ENCODE results near the gene LRMDA.

Gene LRMDA

DNA sequence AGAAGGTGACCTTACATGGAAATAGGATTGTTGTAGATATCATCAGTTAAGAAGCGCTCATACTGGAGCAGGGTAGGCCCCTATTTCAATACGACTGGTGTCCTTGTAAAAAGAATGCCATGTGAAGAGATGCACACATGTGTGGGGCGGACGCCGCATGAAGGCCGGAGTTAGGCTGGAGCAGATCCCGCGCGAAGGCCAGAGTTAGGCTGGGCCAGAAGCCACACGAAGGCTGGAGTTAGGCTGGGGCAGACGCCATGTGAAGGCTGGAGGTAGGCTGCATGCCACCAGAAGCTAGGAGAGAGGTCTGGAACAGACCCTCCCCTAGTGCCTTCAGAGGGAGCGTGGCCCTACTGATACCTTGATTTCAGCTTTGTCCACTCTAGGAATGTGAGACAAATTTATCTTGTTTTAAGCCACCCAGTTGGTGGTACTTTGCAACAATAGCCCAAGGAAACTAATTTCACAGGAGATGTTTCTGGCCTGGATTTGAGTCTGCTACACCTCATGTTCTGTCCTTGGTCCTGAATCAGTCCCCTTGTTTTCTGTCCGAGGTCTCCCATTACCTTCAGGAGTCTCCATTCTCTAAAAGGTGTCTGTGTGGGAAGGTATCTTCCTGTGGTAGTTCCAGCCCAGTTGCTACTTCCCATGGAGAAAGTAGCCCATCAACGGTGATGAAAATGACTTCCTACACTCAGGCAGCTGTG lies 585.8 kb downstream of the LRMDA start:
- no peak for DNase-seq

DNA sequence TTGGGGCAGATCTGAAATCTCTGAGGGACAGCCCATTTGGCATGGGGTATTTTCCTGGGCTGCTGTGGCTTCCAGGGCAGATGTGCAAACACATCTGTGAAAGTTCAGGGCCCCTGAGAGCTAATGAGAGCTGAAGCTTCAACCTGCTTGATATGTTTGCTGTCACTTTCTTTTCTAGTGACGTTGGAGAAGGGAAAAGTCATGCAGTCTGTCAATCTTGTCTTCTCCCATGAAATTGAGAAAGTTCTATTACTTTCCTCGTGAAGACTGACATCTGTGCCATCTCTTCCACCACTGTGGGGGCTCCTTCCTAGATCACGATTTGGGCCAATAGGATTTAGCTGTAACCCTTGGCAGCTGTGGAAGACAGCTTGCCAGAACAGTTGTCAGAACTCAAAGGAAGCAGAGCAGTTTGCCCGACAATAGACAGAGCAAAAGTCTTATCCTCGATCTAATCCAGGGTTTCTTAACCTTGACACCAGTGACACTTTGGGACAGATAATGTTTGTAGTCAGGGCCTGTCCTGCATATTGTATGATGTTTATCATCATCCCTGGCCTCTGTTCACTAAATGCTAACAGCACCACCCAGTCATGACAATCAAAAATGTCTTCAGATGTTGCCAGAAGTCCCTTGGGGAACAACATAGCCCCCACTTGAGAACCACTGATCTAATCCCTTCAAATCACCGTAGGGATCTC lies 586.5 kb downstream of the LRMDA start:
- DNase-seq, result no peak

DNA sequence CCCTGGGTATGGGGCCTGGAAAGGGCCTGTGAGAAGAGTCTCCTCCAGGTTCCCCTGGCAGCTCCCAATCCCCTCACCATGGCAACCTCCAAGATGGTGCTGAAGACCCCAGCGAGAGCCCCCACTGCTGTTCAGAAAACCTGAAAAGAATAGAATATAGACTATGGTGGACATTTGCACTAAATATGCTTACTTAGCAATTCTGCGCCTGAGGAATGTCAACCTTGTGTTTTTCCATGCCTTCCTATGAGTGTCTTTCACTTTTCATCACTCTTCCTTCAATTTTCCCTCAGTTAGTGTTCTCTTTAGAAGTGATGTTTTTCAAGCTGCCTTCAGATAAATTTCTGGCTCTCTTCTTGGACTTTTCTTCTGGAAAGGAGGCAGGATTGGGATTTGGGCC lies 589.2 kb downstream of the LRMDA start:
- DNase-seq, result no peak

DNA sequence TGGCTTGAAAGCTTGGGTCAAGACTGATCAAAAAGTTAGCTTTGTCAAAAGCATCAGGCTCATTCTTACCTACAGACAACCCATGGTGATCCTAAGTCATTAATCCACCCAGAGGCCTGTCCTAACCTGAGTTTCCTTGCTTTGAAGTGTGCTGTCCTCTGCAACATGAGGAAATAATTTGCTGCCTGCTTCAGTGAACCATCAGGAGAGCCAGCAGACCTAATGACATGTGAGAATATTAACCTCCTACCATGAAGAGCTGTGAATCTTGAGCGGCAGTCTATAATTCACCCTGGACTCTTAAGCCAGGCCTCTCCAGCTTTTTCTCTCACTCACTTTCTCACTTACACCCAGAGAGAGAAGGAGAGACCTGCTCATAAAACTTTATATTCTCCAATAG lies 590.0 kb downstream of the LRMDA start:
- DNase-seq, result no peak

DNA sequence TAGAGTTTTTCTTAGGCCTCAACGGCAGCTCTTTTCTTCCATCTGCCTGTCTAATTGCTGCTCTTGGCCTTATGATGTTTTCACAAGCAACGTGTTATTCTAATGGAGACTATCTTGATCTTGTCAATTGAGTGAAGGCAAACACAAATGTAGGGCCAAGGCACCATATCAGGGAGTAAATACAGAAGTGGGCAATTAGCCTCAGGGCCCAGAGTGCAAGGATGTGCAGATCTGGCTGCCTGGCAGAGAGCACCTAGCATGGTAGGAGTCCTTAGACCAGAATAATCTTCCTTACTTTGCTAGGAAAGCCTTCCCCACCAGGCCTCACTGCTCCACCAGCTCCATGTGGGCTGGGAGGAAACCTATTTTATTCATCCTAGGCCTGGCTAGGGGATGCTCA lies 590.9 kb downstream of the LRMDA start:
- DNase-seq, result no peak

DNA sequence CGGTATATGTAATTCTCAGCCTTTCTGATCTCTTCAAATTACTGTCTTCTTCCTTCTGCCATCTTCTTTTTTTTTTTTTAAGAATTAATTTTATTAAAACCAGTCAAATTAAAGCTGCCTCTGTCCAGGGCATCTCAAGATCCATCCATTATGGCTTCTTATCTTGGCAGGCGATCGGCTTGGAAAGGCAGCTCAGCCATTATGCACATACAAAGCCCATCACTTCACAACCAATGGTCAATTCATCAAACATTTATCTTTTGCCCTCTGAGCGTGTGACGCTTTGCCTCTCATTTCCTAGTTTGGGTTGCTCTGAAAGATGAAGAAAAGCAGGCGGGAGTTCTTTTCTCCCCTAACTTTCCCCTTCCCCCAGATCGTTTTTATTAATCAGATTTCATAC lies 591.6 kb downstream of the LRMDA start:
- DNase-seq, result no peak

DNA sequence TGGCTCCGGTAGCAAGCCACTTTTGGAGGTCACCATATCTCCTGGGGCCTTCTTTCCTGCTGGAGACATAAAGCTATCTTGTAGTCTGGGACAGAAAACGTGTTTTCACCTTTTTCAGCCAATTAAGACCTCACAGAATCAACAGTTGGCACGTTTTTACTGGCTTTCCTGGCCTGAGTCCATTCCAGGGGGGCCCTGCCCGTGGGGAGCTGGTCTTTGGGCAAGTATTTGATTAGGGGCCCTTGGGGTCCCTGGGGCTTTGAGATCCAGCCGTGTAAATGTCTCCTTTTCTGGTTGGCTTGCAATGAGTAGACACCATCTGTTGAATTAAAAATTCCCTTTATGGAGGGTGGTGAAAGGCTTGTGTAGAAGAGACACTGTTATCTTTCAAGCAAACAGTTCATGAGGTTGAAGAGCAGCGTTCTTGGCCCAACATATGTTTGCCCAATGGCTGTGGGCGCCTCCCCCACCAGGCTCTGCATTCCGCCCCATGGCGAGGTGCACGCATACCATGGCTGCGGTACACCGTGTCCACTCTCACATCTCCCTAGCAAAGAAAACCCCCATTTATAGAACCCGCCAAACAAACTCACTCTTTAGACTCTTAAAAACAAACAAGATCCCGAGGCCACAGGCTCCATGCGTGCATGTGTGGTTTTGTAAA lies 593.2 kb downstream of the LRMDA start:
- DNase-seq, result no peak

DNA sequence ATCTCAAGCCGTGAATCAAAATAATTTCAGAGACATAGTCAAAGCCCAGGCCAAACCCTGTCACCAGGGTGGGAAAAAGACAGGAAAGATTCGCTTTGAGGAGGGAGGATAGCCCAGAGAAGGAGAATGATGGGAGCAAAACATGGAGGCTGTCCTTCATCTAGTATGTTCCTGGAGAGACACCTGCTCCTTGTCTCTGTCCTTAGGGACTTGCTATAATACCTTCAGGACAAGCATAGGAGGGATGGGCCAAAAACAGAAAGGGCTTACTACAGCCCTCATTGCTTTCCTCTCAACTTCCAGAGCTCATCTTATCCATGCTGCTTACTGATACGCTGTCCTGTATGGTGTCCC lies 593.7 kb downstream of the LRMDA start:
- DNase-seq, result no peak

DNA sequence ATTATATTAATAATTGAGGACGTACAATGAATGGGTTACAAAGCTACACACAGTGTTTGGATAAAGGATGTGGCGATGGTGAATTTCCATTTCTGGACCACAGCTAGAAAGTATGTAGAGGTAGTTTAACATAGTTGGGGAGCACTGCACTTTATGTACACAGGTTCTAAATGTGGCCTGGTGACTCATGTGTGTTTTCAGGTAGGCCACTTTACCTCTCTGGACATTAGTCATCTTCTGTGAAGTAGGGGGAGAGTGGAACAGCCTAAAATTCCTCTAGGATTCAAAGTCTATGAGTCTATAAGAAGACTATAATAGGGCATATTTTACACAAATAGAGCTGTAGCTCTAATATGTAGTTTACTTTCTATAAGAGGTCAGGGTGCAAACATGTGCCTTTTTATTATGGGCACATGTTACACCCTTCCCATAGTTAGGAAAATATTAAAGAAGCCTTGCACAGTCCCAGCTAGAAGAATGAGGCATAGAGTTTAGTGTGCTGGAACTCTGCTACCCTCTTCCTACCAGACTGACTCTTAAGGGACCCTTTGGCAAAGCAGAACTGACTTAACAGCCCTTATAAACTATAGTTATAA lies 594.9 kb downstream of the LRMDA start:
- DNase-seq, result no peak

DNA sequence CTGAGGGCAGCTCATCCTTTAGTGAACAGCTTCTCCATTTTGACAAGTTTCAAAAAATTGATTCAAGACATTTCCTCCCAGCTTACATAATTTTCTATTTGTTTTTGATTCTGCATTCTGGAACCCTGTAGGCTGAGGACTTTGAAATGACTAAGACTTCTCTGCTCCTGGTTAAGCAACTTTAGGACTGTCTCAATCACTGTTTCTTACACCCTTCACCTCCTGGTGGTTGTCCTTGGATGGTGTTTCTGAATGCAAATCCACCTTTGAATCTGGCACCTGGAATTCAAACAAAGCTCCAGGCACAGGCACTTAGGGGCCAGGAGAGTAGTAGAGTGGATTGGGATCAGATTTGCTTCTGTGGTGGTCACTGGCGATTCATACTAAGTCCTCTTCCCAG lies 595.5 kb downstream of the LRMDA start:
- no peak for DNase-seq

DNA sequence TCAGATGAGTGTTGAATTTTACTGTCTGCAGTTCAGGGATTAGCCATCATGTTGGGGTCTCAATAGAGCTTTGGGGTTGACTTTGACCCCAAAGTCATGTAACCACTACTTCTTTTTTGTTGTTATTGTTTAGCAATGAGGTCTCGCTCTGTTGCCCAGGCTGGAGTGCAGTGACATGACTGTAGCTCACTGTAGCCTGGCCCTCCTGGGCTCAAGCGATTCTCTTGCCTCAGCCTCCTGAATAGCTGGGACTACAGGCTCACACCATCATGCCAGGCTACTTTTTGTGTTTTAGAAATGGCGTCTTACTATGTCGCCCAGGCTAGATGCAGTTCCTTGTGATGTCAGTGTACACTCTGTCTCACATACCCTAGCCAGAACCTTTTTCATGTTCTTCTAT lies 598.4 kb downstream of the LRMDA start:
- DNase-seq, result no peak

DNA sequence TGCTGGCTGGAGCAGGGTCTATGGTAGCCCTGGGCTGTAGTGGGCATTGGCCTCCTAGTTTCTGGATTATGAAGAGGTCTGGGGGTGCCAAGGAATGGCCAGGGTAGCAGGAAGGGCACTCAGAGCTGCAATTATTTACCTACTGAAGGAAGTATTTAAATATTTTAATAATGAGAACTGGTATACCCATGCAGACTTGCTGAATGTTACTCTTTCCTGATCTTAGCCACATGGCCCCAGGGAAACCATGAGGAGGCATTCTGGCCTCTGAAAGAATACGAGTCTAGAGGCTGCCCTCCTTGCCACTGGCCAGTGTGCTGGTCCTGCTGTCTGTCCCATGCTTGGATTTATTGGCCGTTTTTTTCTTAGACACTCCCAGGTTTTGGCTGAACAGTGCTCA lies 599.7 kb downstream of the LRMDA start:
- DNase-seq, result no peak

DNA sequence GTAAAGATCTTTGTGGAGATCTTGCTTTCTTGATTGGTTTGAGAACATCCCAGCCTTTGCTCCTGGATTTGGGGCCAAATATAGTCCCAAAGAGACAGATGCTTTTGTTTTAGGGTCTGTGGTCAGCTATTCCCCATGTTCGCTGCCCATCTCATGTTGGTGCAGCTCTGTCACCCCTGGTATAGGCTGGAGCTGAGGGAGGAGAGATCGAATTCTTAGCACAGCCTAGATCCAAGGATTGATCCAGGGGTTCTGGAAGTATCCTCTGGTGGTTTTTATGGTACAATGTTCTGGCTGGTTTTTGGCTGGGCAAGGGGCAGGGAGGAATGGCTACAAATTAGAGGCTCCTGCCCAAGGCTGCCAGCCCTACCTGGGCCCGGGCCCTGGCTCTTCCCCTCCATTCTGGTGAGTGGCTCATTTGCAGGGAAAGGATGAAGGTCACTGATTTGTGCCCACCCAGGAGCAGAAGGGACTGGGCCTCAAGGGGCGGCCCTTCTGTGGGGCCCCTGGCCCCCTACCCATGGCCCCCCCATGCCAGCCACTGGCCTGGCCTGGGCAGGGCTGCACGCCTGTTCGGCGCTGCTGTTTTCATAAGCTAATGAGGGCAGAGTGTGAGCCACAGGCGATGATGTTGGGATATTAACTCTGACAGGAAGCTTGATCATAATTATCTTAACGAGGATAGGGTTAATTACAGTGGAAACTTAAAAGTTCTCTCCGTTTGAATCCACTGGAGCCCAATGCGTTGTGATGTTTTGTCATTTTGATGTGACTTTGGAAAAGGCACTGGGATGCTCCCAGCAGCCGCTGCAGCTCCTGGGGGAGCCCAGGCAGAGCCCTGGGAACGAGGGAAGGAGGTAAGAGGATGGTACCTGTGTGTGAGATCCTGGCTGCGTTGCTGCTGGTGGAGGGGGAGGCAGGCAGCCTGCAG lies 600.6 kb downstream of the LRMDA start:
- DNase-seq, result no peak

DNA sequence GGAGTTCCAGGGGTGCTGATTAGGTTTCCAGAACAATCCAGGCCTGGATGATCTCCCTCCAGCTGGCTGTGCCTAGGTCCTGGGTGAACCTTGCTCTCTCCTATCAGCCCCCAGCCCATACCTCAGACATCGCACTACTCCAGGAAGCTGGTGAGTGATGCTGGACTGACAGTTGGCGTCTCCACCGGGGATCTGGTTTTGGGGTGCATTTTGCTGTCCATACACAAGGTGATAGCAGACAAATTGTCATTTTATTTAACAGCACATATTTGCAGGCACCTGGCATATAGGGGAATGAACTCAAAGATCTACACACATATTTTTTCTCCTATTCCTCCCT lies 601.2 kb downstream of the LRMDA start:
- no peak for DNase-seq

DNA sequence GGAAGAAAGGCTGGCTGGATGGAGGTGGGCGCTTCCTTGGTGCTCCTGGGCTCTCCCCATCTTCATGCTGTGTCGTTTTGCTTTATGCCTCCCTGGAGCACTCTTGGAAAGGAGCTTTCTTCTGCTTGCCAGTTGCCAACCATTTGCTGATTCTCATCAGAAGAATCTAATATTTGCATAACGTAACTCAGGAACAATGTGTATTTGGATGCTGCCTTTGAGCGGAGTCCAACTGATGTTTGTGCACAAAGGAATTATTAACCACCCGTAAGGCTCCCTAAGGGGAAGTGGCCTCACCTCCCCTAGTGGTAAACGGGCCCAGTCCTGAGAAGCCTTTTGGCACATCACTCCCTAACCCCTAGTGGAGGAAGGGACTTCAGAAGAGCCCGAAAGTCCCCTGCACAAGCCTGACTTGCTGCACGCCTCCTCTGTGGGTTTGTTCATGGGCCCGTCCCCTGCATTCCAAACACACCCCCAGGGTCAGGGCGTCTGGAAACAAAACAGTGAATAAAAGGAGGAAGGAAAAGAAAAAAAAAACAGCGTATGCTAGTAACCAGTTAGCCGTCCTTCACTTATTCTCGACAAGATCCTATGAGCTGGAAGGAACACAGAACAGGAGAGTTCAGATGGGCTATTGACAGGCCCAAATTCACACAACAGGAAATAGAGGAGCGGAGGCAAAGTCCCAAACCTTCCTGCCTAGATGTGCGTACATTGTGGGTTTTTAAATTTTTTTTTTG lies 602.2 kb downstream of the LRMDA start:
- no peak for DNase-seq

DNA sequence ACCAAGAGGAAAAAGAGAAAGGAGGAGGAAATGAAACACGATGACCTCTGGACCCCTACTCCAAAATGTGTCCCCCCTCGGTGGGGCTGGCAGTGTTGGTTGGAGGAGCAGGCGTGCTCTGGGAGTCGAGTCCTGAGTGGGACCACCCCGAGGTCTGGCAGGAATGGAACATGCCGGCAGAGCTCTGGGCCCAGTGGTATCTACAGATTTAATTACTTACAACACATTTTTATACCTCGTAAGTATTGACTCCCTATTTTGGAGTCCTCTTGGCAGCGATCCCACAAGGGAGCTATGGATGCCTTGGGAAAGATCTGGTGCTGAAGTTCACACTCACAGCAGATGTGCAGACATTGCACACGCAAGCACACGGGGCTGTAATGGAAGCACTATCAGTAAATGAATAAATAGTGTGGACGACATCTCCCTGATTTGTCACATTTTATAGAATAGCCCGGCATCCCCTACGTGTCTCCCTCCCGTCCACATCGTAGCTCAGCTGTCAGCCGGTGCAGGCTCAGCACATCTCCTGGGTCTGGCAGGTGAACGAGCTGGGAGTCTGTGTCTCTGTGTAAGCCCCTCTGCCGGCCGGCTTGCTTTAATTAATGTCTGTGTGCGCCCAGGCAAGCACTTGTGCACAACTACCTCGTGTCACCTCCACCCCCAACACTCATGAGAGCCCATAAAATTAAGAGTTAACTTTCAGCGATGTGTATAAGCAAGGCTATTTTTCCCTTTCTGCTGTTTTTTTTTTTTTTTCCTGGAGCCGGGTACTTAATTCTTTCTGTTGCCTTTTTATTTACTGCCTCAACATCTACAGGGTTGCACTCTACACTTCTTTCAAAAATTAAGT lies 603.2 kb downstream of the LRMDA start:
- no peak for DNase-seq

DNA sequence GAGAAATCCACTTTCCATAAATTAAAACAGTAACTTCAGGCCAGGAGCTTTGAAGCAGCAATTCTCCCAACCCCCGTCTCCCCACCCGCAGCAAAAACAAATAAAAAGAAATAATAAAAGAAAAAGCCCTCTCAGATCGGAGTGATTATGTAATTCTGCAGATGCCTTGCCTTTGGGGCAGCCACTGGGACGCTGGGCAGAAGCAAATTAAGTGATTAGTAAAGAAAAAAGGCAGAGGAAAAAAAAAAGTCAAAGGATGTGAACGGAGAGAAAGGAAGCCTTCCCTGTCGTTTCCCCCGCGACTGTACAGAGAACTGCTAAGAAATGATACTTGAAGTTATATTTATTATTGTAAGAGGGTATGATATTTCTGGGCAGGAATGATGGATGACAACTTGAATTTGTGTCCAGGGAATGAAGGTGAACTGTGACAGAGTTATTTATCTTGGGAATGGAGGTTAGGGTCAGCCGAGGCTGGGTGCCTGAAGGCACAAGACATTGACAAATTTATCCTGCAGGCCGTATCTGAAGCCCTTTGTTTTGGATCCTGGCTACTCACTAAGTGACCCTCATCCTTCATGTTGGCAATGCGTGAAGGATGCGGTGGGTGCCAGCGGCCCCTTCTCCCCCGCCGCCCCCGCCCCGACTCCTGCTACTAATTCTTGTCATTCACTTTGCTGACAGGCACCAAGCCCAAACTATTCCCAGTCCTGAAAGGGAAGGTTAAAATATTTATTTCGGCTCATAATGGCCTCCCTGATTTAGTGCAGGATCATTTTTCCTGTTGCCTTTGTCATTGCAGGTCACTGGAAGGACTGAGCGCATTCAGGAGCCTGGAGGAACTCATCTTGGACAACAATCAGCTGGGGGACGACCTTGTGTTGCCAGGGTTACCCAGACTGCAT lies 604.0 kb downstream of the LRMDA start:
- DNase-seq, result no peak

DNA sequence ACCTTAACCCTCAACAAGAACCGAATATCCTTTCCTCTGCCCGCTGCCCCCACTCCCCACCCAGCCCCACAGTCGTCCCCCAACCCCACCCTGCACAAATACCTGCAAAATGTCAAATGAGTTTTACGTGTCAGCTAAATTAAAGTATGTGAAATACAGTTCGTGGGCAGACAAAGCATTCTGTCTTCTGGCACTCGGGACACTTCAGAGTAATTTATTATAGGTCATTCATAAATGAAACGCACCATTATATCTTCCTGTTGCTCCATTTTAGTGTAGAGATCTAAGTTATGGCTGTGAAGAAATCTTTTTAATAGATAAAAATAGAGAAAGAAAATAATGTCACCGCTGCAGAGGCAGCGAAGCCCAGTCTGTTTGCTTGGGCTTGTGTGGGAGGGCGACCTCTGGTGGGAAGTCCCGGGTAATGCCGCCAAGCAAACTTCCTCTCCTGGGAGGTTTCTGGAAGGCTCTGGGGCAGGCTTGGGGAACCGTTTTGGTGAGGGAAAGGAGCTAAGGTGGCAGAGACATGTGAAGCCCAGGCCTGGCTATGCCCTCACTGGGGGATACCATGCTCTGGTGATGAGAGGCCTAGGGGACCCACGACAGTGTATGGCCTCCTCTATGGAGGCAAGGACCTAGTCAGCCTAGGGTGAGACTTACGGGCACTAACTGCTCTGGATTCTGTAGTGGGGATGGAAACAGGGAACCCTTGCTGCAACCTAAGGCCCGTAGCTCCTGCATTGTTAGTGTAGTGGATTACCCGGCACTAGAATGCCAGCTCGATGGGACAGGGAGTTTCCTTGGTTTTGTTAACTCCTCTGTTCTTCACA lies 604.9 kb downstream of the LRMDA start:
- DNase-seq, result peak; percentile 47 to 55

DNA sequence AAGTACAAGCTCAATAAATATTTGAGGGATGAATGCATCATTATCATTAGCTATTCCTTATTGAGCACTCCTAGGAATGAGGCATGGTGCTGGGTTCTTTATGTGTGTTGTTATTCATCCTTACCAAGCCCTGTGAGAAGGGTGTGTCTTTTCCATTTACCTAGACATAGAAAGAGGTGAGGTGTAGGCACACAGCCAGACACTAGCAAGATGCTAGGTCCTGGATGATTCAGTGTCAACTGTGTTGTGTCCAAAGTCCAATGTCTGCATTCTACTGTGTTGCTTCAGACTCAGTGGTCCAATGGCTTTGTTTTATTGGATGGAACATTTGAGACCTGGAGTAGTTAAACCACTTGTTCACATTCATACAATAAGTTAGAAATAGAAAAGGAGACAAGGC lies 605.5 kb downstream of the LRMDA start:
- DNase-seq, result no peak

Measured in hippocampal formation (tissue), 2 donors.